Stimulated activated CD4-positive, alpha-beta T cell treated with anti-CD3 and anti-CD28 coated beads, Interleukin-1b, Interleukin-23, amount 100 ng/mL, for 4 hours (primary cell): ENCODE data around the gene PLAAT4.
A peak's percentile ranks its signal among the peaks of the same experiment; 100 is the strongest.
"Not testable (repeated sequence)": the region's sequence is repeated elsewhere in the genome, so short reads cannot be mapped to it uniquely, and the experiment has no call there.

Source experiments
- DNase-seq, 2 donors: peaks; one replicate each; pipeline ENCODE4 v3.0.0-alpha.2; 2020; ENCODE audit warnings: low read depth in 2 of 2

The PLAAT4 gene

DNA sequence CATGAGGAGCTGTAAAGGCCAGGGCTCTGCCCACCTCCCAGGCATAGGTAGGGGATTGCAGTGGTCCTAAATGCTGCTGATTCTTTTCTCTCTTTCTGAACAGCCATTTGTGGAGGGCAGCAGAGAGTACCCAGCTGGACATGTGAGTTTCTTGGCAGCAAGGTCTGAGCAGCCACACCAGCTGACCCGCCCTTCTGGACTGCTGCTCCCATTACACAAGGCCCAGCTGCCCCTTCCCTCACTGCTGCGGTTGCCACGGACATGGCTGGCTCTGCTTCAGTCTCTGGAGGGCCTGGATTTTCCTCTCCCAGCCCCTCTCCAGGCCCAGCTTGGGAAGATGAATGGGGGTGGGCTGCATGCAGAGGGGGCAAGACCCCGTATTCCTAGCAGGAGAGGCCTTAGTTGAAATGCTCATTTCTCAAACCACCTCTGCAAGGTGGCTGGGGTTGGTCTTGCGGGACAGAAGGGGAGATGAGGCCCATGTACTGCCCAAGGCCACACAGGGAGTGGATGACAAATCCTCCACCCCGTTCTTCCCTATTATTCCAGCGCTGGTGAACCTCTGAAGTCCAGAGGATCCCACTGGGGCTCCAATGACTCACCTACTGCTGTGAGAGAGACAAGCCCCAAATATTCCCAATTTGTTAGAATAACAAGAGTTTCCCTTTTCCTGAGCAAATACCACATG is 26.1 kb upstream of the PLAAT4 start:
- DNase-seq = no peak

GRCh38 chr11:63511048-63511748 is 25.4 kb upstream of the PLAAT4 start:
- DNase-seq = no peak

DNA sequence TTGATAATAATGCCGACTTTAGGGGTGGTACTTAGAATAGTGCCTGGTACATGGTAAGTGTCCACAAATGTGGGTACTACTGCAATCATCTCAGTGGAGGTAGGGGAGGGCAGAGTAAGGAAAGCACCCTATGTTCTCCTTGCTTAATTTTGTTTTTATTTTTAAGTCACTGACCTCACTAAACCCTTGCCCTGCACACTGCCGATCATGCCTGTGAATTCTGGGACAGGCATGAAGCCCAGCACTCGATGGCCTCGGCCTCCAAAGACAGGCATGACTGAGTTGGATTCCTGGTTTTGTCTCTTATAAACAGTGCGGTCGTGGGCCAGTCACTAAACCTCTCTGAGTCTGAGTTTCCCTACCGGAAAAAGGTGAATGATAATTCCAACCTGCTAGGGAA is 23.8 kb upstream of the PLAAT4 start:
- DNase-seq = no peak

DNA sequence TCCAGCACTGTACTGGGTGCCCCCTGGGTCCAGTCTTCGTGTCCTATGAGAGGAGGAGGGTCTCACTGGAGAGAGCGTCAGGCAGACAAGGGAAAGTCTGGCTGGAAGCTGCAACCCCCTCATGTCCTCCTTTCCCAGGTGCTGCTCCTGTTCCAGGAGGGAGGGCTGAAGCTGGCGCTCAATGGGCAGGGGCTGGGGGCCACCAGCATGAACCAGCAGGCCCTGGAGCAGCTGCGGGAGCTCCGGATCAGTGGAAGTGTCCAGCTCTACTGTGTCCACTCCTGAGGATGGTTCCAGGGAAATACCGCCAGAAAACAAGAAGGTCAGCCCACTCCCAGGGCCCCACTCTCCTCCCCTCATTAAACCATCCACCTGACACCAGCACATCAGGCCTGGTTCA is 20.5 kb upstream of the PLAAT4 start:
- no peak for DNase-seq

GRCh38 chr11:63517156-63517555 is 19.5 kb upstream of the PLAAT4 start:
- no peak for DNase-seq

- DNase-seq = no peak
Measured at GRCh38 chr11:63518548-63518947, 18.1 kb upstream of the PLAAT4 start.

DNA sequence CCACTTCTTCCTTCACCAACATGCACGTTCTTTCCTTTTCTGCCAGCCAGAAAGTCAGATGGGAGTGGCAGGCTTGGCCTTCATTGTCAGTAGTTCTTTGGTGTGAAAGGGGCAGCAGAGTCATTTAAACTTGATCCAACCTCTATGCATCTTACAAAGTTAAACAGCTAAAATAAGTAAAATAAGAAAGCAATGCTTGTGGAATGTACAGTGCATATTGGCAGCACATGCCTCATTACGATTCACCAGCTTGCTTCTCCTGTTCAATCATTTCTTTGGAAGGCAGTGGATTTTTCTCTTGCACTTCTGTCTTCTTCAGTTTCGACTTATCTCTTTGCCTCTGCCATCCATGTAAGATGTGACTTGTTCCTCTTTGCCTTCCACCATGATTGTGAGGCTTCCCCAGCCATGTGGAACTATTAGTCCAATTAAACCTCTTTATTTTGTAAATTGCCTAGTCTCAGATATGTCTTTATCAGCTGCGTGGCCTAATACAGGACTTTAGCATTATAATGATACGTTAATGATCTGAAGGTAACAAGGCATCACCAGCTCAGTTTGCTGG is 15.9 kb upstream of the PLAAT4 start:
- no peak for DNase-seq

DNA sequence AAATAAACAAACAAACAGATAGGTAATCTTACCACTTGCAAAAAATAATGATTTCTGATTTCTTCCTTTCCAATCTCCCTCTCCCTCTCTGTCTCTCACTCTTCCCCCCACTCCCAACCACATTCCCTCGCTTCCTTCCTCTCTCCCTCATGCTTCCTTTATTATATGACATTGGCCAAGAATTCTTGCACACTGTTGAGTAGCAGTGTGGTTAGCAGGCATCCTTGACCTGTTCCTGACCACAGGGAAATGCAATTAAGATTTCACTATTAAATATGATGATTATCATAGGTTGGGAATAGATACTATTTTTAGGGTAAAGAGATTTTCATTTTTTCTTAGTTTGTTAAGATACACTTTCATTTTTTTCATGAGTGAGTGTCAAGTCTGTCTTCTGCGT is 14.7 kb upstream of the PLAAT4 start:
- DNase-seq = no peak

DNA sequence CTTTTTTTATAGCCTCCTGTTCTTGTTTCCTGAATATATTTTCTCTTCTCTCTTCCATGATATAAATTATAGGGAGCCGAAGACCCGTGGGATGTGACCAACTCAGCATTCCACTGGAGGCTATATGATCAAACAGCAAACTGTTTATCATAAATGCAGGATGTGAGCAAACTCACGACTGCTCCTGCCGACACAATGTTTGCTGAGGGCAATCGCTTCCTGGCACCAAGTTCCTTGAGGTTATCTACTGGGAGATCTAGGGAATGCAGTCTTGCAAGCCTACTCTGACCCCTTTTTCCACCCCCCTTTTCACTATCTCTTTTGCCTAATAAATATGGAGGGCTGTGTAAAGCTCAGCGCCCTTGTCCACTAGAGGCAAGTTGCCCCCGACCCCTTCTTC is 13.5 kb upstream of the PLAAT4 start:
- DNase-seq = no peak

DNA sequence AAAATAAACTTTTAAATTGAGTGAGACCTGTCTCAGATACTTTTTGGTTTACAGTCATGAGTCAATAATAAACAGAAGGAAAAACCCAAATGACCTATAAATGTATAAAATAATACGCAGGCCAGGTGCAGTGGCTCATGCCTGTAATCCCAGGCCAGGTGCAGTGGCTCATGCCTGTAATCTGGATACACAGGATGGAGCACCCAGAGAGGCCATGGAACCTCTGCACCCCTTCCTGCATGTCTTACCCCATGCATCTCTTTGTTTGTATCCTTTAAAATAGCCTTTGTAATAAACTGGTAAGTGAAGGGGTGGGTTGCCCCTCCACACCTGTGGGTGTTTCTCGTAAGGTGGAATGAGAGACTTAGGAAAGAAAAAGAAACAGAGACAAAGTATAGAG is 8.9 kb upstream of the PLAAT4 start:
- no peak for DNase-seq

- not testable (repeated sequence) for DNase-seq
Measured at GRCh38 chr11:63528156-63528555, 8.5 kb upstream of the PLAAT4 start.

GRCh38 chr11:63528729-63529278 is 7.8 kb upstream of the PLAAT4 start:
- not testable (repeated sequence) for DNase-seq

- not testable (repeated sequence) for DNase-seq
Measured at GRCh38 chr11:63529373-63529772, 7.2 kb upstream of the PLAAT4 start.

DNA sequence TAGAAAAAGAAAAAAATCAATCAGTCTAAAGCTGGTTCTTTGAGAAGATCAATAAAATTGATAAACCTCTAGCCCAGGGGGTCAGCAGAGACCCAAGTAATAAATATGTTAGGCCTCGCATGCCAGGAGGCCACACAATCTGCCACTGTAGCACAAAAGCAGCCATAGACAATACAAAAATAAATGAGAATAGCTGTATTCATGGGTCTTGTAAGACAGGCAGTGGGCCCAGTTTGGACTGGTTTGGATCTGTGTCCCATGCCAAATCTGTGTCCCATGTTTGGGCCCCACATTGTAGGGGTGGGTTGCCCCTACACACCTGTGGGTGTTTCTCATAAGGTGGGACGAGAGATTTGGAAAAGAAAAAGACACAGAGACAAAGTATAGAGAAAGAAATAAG is 6.6 kb upstream of the PLAAT4 start:
- DNase-seq = no peak

DNA sequence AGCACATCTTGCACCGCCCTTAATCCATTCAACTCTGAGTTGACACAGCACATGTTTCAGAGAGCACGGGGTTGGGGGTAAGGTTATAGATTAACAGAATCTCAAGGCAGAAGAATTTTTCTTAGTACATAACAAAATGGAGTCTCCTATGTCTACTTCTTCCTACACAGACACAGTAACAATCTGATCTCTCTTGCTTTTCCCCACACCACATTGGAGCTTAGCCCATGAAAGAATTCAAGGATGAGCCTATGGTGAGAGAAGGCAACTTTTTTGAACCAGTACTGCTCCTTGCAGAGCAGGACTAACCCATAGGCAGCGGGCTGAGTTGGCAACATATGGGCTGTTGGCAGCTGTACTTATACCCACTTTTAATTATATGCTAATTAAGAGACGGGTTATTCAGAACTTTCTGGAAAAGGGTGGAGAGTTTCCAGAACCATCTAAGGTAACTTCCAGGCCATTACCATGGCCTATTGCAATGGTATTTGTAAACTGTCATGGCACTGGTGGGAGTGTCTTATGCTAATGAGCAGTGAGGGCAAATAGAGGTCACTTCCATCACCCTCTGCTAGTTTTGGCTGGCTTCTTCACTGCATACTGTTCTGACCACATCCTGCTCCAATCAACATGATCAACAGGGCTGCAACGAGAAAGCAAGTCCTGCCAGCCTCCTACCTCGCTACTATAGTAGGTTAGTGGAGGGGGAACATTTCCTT is 5.4 kb upstream of the PLAAT4 start:
- DNase-seq = peak in 1 of 2 donors; percentile 32

GRCh38 chr11:63532117-63532516 is 4.5 kb upstream of the PLAAT4 start:
- no peak for DNase-seq

GRCh38 chr11:63532799-63533475 is 3.7 kb upstream of the PLAAT4 start:
- DNase-seq = no peak

GRCh38 chr11:63534076-63534475 is 2.5 kb upstream of the PLAAT4 start:
- no peak for DNase-seq

- DNase-seq = no peak
Measured at GRCh38 chr11:63534895-63535461, 1.6 kb upstream of the PLAAT4 start.

GRCh38 chr11:63535734-63536133 is 874 bp upstream of the PLAAT4 start:
- no peak for DNase-seq
